OCI-LY7 (cell line): ENCODE data around the gene TRIM74. TPM values are rescaled to one million over a fixed set of nuclear protein-coding genes. Genes with fewer than 3 reads are reported as not detected.
"Not testable (repeated sequence)": the region's sequence is repeated elsewhere in the genome, so short reads cannot be mapped to it uniquely, and the experiment has no call there.

Experiments used
- BruUV-seq: library from RNA; stranded (reverse); fragments of 400-500 nt; replicated peaks from 2 replicates; lab custom pipeline; 2021; lab: Mats Ljungman, UMichigan
- CTCF ChIA-PET: fragments of 300-600 bp; sonication (Branson Sonifier 250); formaldehyde crosslinking; loops from one replicate; lab custom pipeline; 2022; ENCODE audit warnings: antibody characterized with exemption; ENCODE audit not compliant: unreplicated experiment; lab: Charles Lee
- POLR2A ChIA-PET: fragments of 300-600 bp; sonication (Branson Sonifier 250); formaldehyde crosslinking; loops from one replicate; lab custom pipeline; 2022; ENCODE audit warnings: antibody characterized with exemption; lab: Charles Lee
- DNase-seq: peaks from one replicate; pipeline ENCODE4 v3.0.0-alpha.2; 2015; ENCODE audit warnings: low spot score
- H2AFZ ChIP-seq: fragments of 200-600 bp; sonication (generic), shearing (Covaris generic); 2 replicates; pipeline ENCODE4 v1.6.1; 2014; ENCODE audit warnings: mild to moderate bottlenecking, antibody characterized with exemption, low read length, moderate library complexity
- H3K27ac ChIP-seq: fragments of 200-600 bp; sonication (generic); 2 replicates; pipeline ENCODE4 v1.5.1; 2014; ENCODE audit warnings: mixed run types, low read depth, mild to moderate bottlenecking, moderate library complexity, low read length, inconsistent platforms; ENCODE audit not compliant: poor library complexity, severe bottlenecking
- H3K36me3 ChIP-seq: fragments of 200-600 bp; sonication (generic); 2 replicates; pipeline ENCODE4 v1.6.1; 2014; ENCODE audit warnings: mild to moderate bottlenecking, antibody characterized with exemption, low read length, moderate library complexity, mixed read lengths; ENCODE audit not compliant: insufficient read depth
- H3K4me1 ChIP-seq: fragments of 200-600 bp; sonication (generic); 2 replicates; pipeline ENCODE4 v1.5.1; 2014; ENCODE audit warnings: mild to moderate bottlenecking, low read length; ENCODE audit not compliant: insufficient read depth, poor library complexity, severe bottlenecking
- H3K4me2 ChIP-seq: fragments of 200-600 bp; sonication (generic); 2 replicates; pipeline ENCODE4 v1.6.1; 2014; ENCODE audit warnings: mild to moderate bottlenecking, low read length
- H3K4me3 ChIP-seq: fragments of 200-600 bp; sonication (generic); 2 replicates; pipeline ENCODE4 v1.5.1; 2014; ENCODE audit warnings: mild to moderate bottlenecking, low read depth, low read length; ENCODE audit not compliant: poor library complexity, severe bottlenecking
- H3K79me2 ChIP-seq: fragments of 200-600 bp; sonication (generic); 2 replicates; pipeline ENCODE4 v1.6.1; 2016; ENCODE audit warnings: low read depth, mild to moderate bottlenecking, low read length, moderate library complexity, mixed read lengths; ENCODE audit not compliant: insufficient read depth
- H3K9me2 ChIP-seq: fragments of 200-600 bp; sonication (generic); 2 replicates; pipeline ENCODE4 v1.6.1; 2016; ENCODE audit warnings: mild to moderate bottlenecking, low read length, mixed read lengths; ENCODE audit not compliant: insufficient read depth
- H3K9me3 ChIP-seq: fragments of 200-600 bp; sonication (generic); 2 replicates; pipeline ENCODE4 v1.6.1; 2014; ENCODE audit warnings: mild to moderate bottlenecking, mixed run types, low read length, mixed read lengths
- H4K20me1 ChIP-seq: fragments of 200-600 bp; sonication (generic); 2 replicates; pipeline ENCODE4 v1.6.1; 2014; ENCODE audit warnings: mild to moderate bottlenecking, antibody characterized with exemption, low read length, moderate library complexity, mixed read lengths; ENCODE audit not compliant: insufficient read depth
- intact Hi-C: fragments of 100-400 bp; cut with micrococcal nuclease; formaldehyde crosslinking; loops from one replicate; pipeline ENCODE4 v1.10.0; 2022; ENCODE audit not compliant: unreplicated experiment
- total RNA-seq, 2 experiments: library from RNA; depleted of rRNA in 1 of 2; stranded (reverse); fragments of >200 nt in 1 of 2; shearing (Covaris generic) in 1 of 2; gene quantifications; 2 replicates each; pipeline ENCODE4 v1.2.3, GENCODE V29; 2014 to 2022

Gene TRIM74
- total RNA-seq, 2 experiments from 2014 or later, result 1.3 to 2.4 TPM

DNA sequence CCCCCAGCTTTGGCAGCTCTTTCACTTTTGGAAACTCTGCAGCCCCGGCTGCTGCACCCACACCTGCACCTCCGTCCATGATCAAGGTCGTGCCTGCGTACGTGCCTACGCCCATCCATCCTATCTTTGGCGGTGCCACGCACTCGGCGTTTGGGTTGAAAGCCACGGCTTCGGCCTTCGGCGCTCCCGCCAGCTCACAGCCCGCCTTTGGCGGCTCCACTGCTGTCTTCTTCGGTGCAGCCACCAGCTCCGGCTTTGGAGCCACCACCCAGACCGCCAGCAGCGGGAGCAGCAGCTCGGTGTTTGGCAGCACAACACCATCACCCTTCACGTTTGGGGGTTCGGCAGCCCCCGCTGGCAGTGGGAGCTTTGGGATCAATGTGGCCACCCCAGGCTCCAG is 26.3 kb downstream of the TRIM74 start:
- peaks cover 21% of the 10 kb centered on the region for H3K36me3 ChIP-seq
- POLR2A ChIA-PET, H4K20me1 ChIP-seq, H3K27ac ChIP-seq, H2AFZ ChIP-seq, CTCF ChIA-PET, H3K4me1 ChIP-seq, BruUV-seq, intact Hi-C loops, H3K79me2 ChIP-seq, H3K9me3 ChIP-seq, H3K9me2 ChIP-seq, DNase-seq, H3K4me2 ChIP-seq, H3K4me3 ChIP-seq: not testable (repeated sequence)

DNA sequence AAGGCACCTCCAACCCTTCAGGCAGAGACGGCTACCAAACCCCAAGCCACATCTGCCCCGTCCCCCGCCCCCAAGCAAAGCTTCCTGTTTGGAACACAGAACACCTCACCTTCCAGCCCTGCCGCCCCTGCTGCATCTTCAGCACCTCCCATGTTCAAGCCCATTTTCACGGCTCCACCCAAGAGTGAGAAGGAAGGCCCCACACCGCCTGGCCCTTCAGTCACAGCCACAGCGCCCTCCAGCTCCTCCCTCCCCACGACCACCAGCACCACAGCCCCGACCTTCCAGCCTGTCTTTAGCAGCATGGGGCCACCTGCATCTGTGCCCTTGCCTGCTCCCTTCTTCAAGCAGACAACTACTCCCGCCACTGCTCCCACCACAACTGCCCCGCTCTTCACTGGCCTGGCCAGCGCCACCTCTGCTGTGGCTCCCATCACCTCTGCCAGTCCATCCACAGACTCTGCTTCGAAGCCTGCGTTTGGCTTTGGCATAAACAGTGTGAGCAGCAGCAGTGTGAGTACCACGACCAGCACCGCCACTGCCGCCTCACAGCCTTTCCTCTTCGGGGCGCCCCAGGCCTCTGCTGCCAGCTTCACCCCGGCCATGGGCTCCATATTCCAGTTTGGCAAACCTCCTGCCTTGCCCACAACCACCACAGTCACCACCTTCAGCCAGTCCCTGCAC is 27.1 kb downstream of the TRIM74 start:
- H3K9me3 ChIP-seq, H4K20me1 ChIP-seq, CTCF ChIA-PET, H3K4me2 ChIP-seq, H3K9me2 ChIP-seq, H2AFZ ChIP-seq, POLR2A ChIA-PET, H3K27ac ChIP-seq, intact Hi-C loops, H3K4me3 ChIP-seq, DNase-seq: not testable (repeated sequence)
- Histone ChIP-seq H3K36me3 (peaks cover 24% of the 10 kb centered on the region), H3K4me1 (peaks cover 14% of the 10 kb centered on the region), H3K79me2 (peaks cover 12% of the 10 kb centered on the region)
- BruUV-seq, result TSS peak; percentile 51

DNA sequence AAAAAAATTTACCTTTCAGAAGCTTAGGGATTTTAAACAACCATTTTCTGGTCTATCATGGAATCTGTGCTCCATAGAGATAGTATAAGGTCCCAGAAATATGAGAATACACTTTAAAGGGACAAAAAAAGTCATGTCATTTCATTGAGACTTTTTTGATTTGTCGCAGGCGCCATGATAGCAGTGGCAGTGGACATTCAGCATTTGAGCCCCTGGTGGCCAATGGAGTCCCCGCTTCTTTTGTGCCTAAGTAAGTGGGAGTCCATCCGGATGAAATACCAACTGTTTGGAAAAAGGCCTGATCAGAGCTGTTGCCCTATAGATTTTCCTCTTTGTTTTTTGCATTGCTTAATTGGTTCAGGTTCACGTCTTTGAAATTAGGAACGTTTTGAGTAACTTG is 41.0 kb downstream of the TRIM74 start:
- POLR2A ChIA-PET, H3K9me2 ChIP-seq, H3K4me1 ChIP-seq, DNase-seq, H3K9me3 ChIP-seq, H3K4me2 ChIP-seq, H2AFZ ChIP-seq, H3K4me3 ChIP-seq, BruUV-seq, H4K20me1 ChIP-seq, intact Hi-C loops, H3K27ac ChIP-seq, CTCF ChIA-PET: not testable (repeated sequence)
- Histone ChIP-seq H3K79me2 (peaks cover 27% of the 10 kb centered on the region), H3K36me3 (peaks cover 60% of the 10 kb centered on the region)

DNA sequence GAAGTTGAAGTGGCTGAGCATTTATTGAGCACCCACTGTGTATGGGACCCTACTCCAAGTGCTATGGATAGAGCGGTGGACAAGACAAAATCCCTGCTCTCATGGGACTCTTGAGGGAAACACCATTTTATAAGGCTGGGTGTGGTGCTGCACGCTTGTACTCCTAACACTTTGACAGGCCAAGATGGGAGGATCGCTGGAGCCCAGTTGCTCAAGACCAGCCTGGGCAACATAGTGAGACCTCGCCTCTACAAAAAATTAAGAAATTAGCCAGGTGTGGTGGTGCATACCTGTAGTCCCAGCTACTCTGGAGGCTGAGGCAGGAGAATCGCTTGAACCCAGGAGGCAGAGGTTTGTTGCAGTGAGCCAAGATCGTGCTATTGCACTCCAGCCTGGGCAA is 41.5 kb downstream of the TRIM74 start:
- H3K4me1 ChIP-seq, H3K4me2 ChIP-seq, intact Hi-C loops, H2AFZ ChIP-seq, H3K27ac ChIP-seq, POLR2A ChIA-PET, BruUV-seq, H4K20me1 ChIP-seq, H3K9me3 ChIP-seq, DNase-seq, H3K9me2 ChIP-seq, H3K4me3 ChIP-seq, CTCF ChIA-PET: not testable (repeated sequence)
- Histone ChIP-seq H3K79me2 (peaks cover 27% of the 10 kb centered on the region), H3K36me3 (peaks cover 60% of the 10 kb centered on the region)
